H1 (cell line): ENCODE measurements around the gene SLC6A12. TPM values are rescaled to one million over a fixed set of nuclear protein-coding genes. Genes with fewer than 3 reads are reported as not detected.

Experiments
- CREB1 ChIP-seq: IDR thresholded peaks from 2 replicates; pipeline ENCODE4 v1.6.1; 2012; ENCODE audit warnings: inconsistent platforms
- CTCF ChIP-seq, 3 experiments: IDR thresholded peaks; 1 replicate in 2 of 3; 2 replicates in 1 of 3; pipeline versions ENCODE4 v1.5.1 to v1.6.1; 2011; ENCODE audit warnings: low read length in 3 of 3, mild to moderate bottlenecking in 3 of 3, inconsistent platforms in 2 of 3, low read depth in 1 of 3, moderate library complexity in 1 of 3; ENCODE audit not compliant: insufficient read depth in 1 of 3; ENCODE audit errors: control extremely low read depth in 1 of 3
- FOSL1 ChIP-seq: IDR thresholded peaks from 2 replicates; pipeline ENCODE4 v1.6.1; 2011; ENCODE audit warnings: mild to moderate bottlenecking, low read depth, low read length, moderate library complexity; ENCODE audit not compliant: insufficient read depth
- HDAC2 ChIP-seq, 2 experiments: fragments of 300-600 bp in 1 of 2; sonication (generic) in 1 of 2; IDR thresholded peaks; 2 replicates each; pipeline ENCODE4 v1.6.1; 2011 to 2012; ENCODE audit warnings: low read depth in 2 of 2, low read length in 2 of 2, mild to moderate bottlenecking in 2 of 2, moderate library complexity in 2 of 2, borderline replicate concordance in 1 of 2, inconsistent platforms in 1 of 2
- NANOG ChIP-seq: IDR thresholded peaks from 2 replicates; pipeline ENCODE4 v1.6.1; 2011; ENCODE audit warnings: low read length, low read depth, mild to moderate bottlenecking, inconsistent platforms; ENCODE audit not compliant: insufficient read depth, poor library complexity, severe bottlenecking
- TEAD4 ChIP-seq: IDR thresholded peaks from 2 replicates; pipeline ENCODE4 v1.6.1; 2012; ENCODE audit warnings: low read depth, low read length, inconsistent platforms, mixed read lengths
- polyA plus RNA-seq, 7 experiments: library from polyadenylated mRNA; depleted of rRNA in 3 of 7; stranded (reverse) in 5 of 7; unstranded in 2 of 7; fragments of >200 nt in 5 of 7; fragments of 200-250 nt in 2 of 7; gene quantifications; 1 replicate in 5 of 7; 2 replicates in 1 of 7; 4 replicates in 1 of 7; pipeline versions ENCODE4 v1.2.1 to v1.2.3, GENCODE V29; 2011 to 2013; ENCODE audit warnings: missing spikeins in 2 of 7, mixed read lengths in 2 of 7
- total RNA-seq: library from RNA; stranded (reverse); fragmentation: NEBNext Ultra II Directional; extraction: Animal tissue kit (Norgen Biotek cat#: 25700); gene quantifications from 2 replicates; pipeline ENCODE4 v1.2.1, GENCODE V29; 2021
- TF ChIP-seq, protein P1 (sequence below): fragments of 300-600 bp; sonication (generic); IDR thresholded peaks from 2 replicates; pipeline ENCODE4 v1.7.1; 2012; ENCODE audit warnings: low read length, moderate library complexity, mild to moderate bottlenecking, inconsistent platforms; ENCODE audit not compliant: insufficient replicate concordance

The SLC6A12 gene
- total and polyA plus RNA-seq, 2 of the 8 experiments (the other 6 are each of a cell fraction or from before 2014, with no cell fraction given), result 0.70 to 1.1 TPM

DNA sequence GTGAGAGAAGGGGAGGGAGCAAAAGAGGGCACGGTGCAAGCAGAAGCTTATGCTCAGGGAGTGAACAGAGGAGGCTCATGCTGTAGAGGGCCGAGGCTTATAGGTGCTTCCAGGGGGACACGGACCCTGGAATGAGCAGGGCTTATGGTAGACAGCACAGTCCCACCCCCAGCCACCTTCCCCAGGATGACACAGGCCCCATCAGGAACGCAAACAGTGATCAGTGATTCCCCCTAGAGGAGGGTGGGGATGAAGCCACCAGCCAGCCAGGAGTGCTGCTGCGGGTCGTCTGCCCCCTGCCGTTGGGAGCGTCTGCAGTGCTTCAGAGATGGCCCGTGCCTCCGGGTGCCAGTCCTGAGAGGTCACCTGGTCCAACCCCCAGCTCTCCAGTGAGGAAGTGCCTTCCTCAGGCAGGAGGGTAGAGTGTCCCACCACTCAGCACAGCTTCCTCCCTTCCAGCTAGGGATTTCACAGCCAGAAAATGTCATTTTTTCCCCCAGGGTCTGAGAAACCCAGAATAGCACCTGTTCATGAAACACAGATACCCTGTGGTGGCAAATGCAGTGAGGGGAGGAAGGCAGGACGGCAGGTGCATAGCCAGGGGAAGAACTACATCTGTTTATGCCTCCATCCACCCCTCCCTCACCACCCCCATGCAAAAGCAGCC, 60.7 kb downstream of the SLC6A12 start (continued):
- TF ChIP-seq CTCF (IDR thresholded peaks at IDR 0.05; ENCODE audit: control extremely low read depth in 1 of 3, insufficient read depth in 1 of 3, low read depth in 1 of 3, low read length in 3 of 3), result peak; percentile 99
- TF ChIP-seq, protein P1, sequence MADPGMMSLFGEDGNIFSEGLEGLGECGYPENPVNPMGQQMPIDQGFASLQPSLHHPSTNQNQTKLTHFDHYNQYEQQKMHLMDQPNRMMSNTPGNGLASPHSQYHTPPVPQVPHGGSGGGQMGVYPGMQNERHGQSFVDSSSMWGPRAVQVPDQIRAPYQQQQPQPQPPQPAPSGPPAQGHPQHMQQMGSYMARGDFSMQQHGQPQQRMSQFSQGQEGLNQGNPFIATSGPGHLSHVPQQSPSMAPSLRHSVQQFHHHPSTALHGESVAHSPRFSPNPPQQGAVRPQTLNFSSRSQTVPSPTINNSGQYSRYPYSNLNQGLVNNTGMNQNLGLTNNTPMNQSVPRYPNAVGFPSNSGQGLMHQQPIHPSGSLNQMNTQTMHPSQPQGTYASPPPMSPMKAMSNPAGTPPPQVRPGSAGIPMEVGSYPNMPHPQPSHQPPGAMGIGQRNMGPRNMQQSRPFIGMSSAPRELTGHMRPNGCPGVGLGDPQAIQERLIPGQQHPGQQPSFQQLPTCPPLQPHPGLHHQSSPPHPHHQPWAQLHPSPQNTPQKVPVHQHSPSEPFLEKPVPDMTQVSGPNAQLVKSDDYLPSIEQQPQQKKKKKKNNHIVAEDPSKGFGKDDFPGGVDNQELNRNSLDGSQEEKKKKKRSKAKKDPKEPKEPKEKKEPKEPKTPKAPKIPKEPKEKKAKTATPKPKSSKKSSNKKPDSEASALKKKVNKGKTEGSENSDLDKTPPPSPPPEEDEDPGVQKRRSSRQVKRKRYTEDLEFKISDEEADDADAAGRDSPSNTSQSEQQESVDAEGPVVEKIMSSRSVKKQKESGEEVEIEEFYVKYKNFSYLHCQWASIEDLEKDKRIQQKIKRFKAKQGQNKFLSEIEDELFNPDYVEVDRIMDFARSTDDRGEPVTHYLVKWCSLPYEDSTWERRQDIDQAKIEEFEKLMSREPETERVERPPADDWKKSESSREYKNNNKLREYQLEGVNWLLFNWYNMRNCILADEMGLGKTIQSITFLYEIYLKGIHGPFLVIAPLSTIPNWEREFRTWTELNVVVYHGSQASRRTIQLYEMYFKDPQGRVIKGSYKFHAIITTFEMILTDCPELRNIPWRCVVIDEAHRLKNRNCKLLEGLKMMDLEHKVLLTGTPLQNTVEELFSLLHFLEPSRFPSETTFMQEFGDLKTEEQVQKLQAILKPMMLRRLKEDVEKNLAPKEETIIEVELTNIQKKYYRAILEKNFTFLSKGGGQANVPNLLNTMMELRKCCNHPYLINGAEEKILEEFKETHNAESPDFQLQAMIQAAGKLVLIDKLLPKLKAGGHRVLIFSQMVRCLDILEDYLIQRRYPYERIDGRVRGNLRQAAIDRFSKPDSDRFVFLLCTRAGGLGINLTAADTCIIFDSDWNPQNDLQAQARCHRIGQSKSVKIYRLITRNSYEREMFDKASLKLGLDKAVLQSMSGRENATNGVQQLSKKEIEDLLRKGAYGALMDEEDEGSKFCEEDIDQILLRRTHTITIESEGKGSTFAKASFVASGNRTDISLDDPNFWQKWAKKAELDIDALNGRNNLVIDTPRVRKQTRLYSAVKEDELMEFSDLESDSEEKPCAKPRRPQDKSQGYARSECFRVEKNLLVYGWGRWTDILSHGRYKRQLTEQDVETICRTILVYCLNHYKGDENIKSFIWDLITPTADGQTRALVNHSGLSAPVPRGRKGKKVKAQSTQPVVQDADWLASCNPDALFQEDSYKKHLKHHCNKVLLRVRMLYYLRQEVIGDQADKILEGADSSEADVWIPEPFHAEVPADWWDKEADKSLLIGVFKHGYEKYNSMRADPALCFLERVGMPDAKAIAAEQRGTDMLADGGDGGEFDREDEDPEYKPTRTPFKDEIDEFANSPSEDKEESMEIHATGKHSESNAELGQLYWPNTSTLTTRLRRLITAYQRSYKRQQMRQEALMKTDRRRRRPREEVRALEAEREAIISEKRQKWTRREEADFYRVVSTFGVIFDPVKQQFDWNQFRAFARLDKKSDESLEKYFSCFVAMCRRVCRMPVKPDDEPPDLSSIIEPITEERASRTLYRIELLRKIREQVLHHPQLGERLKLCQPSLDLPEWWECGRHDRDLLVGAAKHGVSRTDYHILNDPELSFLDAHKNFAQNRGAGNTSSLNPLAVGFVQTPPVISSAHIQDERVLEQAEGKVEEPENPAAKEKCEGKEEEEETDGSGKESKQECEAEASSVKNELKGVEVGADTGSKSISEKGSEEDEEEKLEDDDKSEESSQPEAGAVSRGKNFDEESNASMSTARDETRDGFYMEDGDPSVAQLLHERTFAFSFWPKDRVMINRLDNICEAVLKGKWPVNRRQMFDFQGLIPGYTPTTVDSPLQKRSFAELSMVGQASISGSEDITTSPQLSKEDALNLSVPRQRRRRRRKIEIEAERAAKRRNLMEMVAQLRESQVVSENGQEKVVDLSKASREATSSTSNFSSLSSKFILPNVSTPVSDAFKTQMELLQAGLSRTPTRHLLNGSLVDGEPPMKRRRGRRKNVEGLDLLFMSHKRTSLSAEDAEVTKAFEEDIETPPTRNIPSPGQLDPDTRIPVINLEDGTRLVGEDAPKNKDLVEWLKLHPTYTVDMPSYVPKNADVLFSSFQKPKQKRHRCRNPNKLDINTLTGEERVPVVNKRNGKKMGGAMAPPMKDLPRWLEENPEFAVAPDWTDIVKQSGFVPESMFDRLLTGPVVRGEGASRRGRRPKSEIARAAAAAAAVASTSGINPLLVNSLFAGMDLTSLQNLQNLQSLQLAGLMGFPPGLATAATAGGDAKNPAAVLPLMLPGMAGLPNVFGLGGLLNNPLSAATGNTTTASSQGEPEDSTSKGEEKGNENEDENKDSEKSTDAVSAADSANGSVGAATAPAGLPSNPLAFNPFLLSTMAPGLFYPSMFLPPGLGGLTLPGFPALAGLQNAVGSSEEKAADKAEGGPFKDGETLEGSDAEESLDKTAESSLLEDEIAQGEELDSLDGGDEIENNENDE, result no peak
- TF ChIP-seq FOSL1, result no peak
- TF ChIP-seq HDAC2 (IDR thresholded peaks at IDR 0.05; ENCODE audit: borderline replicate concordance in 1 of 2, low read depth in 2 of 2, low read length in 2 of 2), result no peak
- 0 out of 2 replicates have a peak, but pooled peaks have one; percentile 26 for TF ChIP-seq CREB1
- TF ChIP-seq TEAD4, result no peak
- TF ChIP-seq NANOG, result no peak
- TF ChIP-seq, all 59 proteins: peak for 6
